Testis (tissue), 3 donors: ENCODE results near the gene ASIC4. TPM values are rescaled to one million over a fixed set of nuclear protein-coding genes. Genes with fewer than 3 reads are reported as not detected.

Experiments
- DNase-seq: peaks from one replicate; pipeline ENCODE4 v3.0.0-alpha.2; 2019
- H3K27ac ChIP-seq, 2 donors: fragments of 200-600 bp; sonication (generic); one replicate each; pipeline ENCODE4 v1.5.1; 2019
- H3K27me3 ChIP-seq: fragments of 200-600 bp; sonication (generic); one replicate; pipeline ENCODE4 v1.5.1; 2019
- H3K36me3 ChIP-seq: fragments of 200-600 bp; sonication (generic); one replicate; pipeline ENCODE4 v1.5.1; 2017; ENCODE audit warnings: low read depth; ENCODE audit errors: missing control alignments
- H3K4me1 ChIP-seq: fragments of 200-600 bp; sonication (generic); one replicate; pipeline ENCODE4 v1.5.1; 2019
- H3K4me3 ChIP-seq, 2 donors: fragments of 200-600 bp; sonication (generic); one replicate each; pipeline ENCODE4 v1.5.1; 2017 to 2019
- H3K9me3 ChIP-seq: fragments of 200-600 bp; sonication (generic); one replicate; pipeline ENCODE4 v1.5.1; 2017
- CTCF ChIP-seq, 3 experiments: fragments of 450-650 bp in 2 of 3; fragments of 200-600 bp in 1 of 3; sonication (generic) in 1 of 3; IDR thresholded peaks; one replicate each; pipeline ENCODE4 v1.5.1; 2016 to 2019; ENCODE audit warnings: antibody characterized with exemption in 3 of 3, mild to moderate bottlenecking in 2 of 3, moderate library complexity in 1 of 3
- POLR2A ChIP-seq: fragments of 450-650 bp; IDR thresholded peaks from one replicate; pipeline ENCODE4 v1.6.1; 2017; ENCODE audit warnings: antibody characterized with exemption, mild to moderate bottlenecking, moderate library complexity
- WGBS, 2 donors: methylation state at CpG; one replicate each; pipeline ENCODE4 v1.1.5; 2018; 5-methylcytosine and 5-hydroxymethylcytosine counted together
- intact Hi-C: fragments of 100-400 bp; cut with DNase I; formaldehyde crosslinking; loops from one replicate; pipeline ENCODE4 v1.15.1; 2023; ENCODE audit warnings: low total_unique reads
- polyA plus RNA-seq: library from polyadenylated mRNA; stranded (reverse); fragments of 350-450 nt; fragmentation: Illumina TruSeq; extraction: RNeasy Lipid Tissue Mini Kit (QIAGEN cat#74804); gene quantifications from one replicate; pipeline ENCODE4 v1.2.3, GENCODE V29; 2014; ENCODE audit warnings: low read depth, low replicate concordance; ENCODE audit not compliant: insufficient read depth
- total RNA-seq, 2 donors: library from RNA; depleted of rRNA; stranded (reverse); fragments of >200 nt; gene quantifications; one replicate each; pipeline ENCODE4 v1.2.3, GENCODE V29; 2016

ASIC4 gene
- total and polyA plus RNA-seq, 3 donors from 2014 or later: 1.5 to 4.6 (median 2.0) TPM

DNA sequence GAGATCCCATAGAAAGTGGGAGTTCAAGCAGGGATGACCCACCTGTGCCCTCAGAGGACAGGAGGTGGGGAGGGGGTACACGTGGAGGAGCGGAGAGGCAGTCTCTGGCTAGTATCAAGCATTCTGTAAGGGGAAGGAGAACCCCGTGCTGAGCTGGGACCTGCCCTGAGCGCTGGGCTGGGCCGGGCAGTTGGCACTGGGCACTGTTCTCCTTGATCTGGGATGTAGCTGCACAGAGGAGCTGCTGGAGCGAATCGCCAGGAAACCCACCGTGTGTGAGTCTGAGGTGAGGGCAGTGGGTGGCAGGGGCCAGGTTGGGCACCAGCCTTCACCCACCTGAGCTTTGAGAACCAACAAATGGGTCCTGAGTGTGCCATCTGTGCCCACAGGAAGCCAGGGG lies 35.4 kb upstream of the ASIC4 start:
- no peak for DNase-seq
- TF ChIP-seq POLR2A (no peak), CTCF (IDR thresholded peaks at IDR 0.05) (no peak)
- Histone ChIP-seq H3K27me3 (no peaks in the 10 kb centered on the region), H3K27ac (no peak overlapping the region), H3K9me3 (no peaks in the 10 kb centered on the region), H3K4me1 (peaks cover 11% of the 10 kb centered on the region), H3K36me3 (no peaks in the 10 kb centered on the region), H3K4me3 (no peak overlapping the region)
- 64 to 85% methylated on average over 2 to 8 of the region's 8 CpGs for WGBS, 2 donors
- intact Hi-C loops: loop anchor here (10.0 kb wide), 1 partner anchor 46 kb away; no protein-coding TSS in a partner anchor

DNA sequence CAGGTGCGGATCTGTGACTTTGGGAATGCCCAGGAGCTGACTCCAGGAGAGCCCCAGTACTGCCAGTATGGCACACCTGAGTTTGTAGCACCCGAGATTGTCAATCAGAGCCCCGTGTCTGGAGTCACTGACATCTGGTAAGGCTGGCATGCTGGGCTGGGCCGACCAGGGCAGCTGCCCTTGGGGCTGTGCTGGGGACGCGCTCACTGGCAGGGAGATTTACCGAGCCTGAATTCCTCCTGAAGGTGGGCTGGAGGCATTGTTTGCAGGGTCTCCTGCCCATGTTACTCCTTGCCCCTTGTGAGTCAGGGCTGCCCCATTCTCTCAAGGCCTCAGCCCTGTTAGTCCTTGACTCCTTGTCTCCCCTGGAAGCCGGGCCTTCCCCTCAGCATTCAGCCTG lies 34.3 kb upstream of the ASIC4 start:
- H3K27ac ChIP-seq: no peak overlapping the region
- intact Hi-C loops: no loop called here
- 80 to 92% methylated on average over 7 to 8 of the region's 8 CpGs for WGBS, 2 donors

GRCh38 chr2:219482674-219483405 lies 31.4 kb upstream of the ASIC4 start:
- 79 to 86% methylated on average over 16 to 17 of the region's 17 CpGs for WGBS, 2 donors
- H3K4me1 ChIP-seq: peaks cover 7% of the 10 kb centered on the region
- H3K9me3 ChIP-seq: no peaks in the 10 kb centered on the region
- no peak overlapping the region for H3K4me3 ChIP-seq
- no peak overlapping the region for H3K27ac ChIP-seq
- TF ChIP-seq CTCF (IDR thresholded peaks at IDR 0.05) (no peak), POLR2A (no peak)
- intact Hi-C loops: no loop called here
- no peaks in the 10 kb centered on the region for H3K27me3 ChIP-seq
- H3K36me3 ChIP-seq: no peaks in the 10 kb centered on the region
- no peak for DNase-seq

More for the DNA sequence above, 34.3 kb upstream of the ASIC4 start:
- H3K4me3 ChIP-seq: no peak overlapping the region
- DNase-seq: no peak
- no peaks in the 10 kb centered on the region for H3K9me3 ChIP-seq
- no peaks in the 10 kb centered on the region for H3K27me3 ChIP-seq
- no peaks in the 10 kb centered on the region for H3K36me3 ChIP-seq
- H3K4me1 ChIP-seq: peaks cover 14% of the 10 kb centered on the region
- TF ChIP-seq CTCF (IDR thresholded peaks at IDR 0.05): no peak
- TF ChIP-seq POLR2A: no peak

- Histone ChIP-seq H3K4me3 (peak overlapping the region in 1 of 2 donors; percentile 20), H3K4me1 (peaks cover 7% of the 10 kb centered on the region), H3K36me3 (no peaks in the 10 kb centered on the region), H3K27ac (no peak overlapping the region), H3K9me3 (no peaks in the 10 kb centered on the region), H3K27me3 (no peaks in the 10 kb centered on the region)
- WGBS, 2 donors: 44 to 72% methylated on average over 17 to 53 of the region's 58 CpGs
- no peak for DNase-seq
- TF ChIP-seq POLR2A (no peak), CTCF (IDR thresholded peaks at IDR 0.05) (no peak)
- intact Hi-C loops: no loop called here
Measured at GRCh38 chr2:219483451-219484342, 30.6 kb upstream of the ASIC4 start.
